Left ventricle myocardium inferior (tissue), 1 donor: Measurements from ENCODE around the gene PNLIPRP2. TPM values are rescaled to one million over a fixed set of nuclear protein-coding genes. Genes with fewer than 3 reads are reported as not detected.

Experiments
- DNase-seq: peaks from one replicate; pipeline ENCODE4 v3.0.0-alpha.2; 2020
- H3K27ac ChIP-seq: fragments of 200-600 bp; replicated peaks from 2 replicates; pipeline ENCODE4 v1.8.0; 2021
- H3K27me3 ChIP-seq: fragments of 200-600 bp; 2 replicates; pipeline ENCODE4 v1.8.0; 2021; ENCODE audit warnings: low read depth
- H3K36me3 ChIP-seq: fragments of 200-600 bp; 2 replicates; pipeline ENCODE4 v1.8.0; 2021
- H3K4me1 ChIP-seq: fragments of 200-600 bp; 2 replicates; pipeline ENCODE4 v1.8.0; 2021
- H3K4me3 ChIP-seq: fragments of 200-600 bp; 2 replicates; pipeline ENCODE4 v1.8.0; 2021; ENCODE audit warnings: mild to moderate bottlenecking, moderate library complexity
- H3K9me3 ChIP-seq: fragments of 200-600 bp; replicated peaks from 2 replicates; pipeline ENCODE4 v1.8.0; 2021
- CTCF ChIP-seq: fragments of 200-600 bp; IDR thresholded peaks from 2 replicates; pipeline ENCODE4 v1.8.0; 2021; ENCODE audit warnings: antibody characterized with exemption, mild to moderate bottlenecking, borderline replicate concordance
- intact Hi-C: fragments of 100-400 bp; cut with micrococcal nuclease; formaldehyde crosslinking; loops from one replicate; pipeline ENCODE4 v1.11.0; 2022
- total RNA-seq: library from RNA; stranded (reverse); fragmentation: NEBNext Ultra II Directional; extraction: Animal tissue kit (Norgen Biotek cat#: 25700); gene quantifications from one replicate; pipeline ENCODE4 v1.2.1, GENCODE V29; 2021
- donor health status: DM: no; HTN: yes; CAD: no; lungs with severe emphysema.

PNLIPRP2 gene
- total RNA-seq, 1 donor from 2014 or later: not detected

DNA sequence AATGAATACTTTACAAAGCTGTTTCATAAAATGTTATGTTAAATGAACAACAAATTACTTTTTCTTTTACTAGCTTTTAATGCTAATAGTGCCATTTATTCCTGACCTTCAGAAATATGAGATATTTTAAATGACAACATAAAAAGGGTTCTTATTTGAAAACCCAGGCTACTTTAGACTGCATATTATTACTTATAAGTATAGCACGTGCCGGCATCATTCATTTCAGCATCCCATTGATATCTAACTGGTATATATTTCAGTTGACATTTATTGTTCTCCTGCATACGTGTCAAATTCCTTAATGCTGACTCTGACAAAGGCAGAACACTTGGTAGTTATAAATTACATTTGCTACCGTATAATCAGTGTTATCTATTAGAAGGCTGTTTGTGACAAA is 35.3 kb downstream of the PNLIPRP2 start:
- H3K27me3 ChIP-seq: peaks cover 43% of the 10 kb centered on the region
- H3K9me3 ChIP-seq: peaks cover 3% of the 10 kb centered on the region
- H3K36me3 ChIP-seq: no peaks in the 10 kb centered on the region
- no peak for TF ChIP-seq CTCF
- H3K4me1 ChIP-seq: no peaks in the 10 kb centered on the region
- H3K4me3 ChIP-seq: no peak overlapping the region
- intact Hi-C loops: no loop called here
- H3K27ac ChIP-seq: no peak overlapping the region
- no peak for DNase-seq

DNA sequence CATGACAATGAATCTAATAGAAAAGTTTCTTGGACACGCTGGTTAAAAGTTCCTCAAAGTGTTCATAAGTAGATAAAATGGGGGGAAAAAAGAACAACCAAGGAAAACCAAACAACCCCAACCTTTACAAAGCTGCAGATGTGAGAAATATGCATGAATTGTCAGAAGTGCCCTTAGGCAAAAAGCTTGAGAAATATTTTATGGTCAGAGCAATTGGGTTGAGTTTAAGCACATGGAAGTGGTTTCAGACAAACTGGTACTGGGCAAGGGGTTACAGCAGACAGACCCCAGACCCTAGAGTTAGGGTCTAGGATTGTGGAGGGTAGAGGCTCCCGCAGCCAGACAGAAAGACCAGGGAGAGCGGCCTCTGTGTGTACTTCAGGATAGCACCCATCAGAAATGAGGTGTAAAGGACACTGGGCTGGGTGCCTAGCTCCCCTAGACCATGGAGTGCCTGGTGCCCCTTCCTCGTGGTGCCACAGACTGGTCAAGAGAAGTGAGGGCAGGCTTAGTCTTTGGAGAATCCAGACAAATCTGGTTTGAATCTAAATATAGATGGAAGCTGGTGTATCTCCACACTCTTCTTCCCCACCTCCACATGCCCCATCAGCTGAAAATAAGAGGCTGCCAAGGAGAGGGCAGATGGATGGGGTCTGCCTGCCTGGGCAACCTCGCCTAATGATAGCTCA is 37.3 kb downstream of the PNLIPRP2 start:
- Histone ChIP-seq H3K27me3 (peaks cover 51% of the 10 kb centered on the region), H3K27ac (no peak overlapping the region), H3K4me3 (no peak overlapping the region), H3K9me3 (no peaks in the 10 kb centered on the region), H3K36me3 (no peaks in the 10 kb centered on the region), H3K4me1 (no peaks in the 10 kb centered on the region)
- TF ChIP-seq CTCF: no peak
- no peak for DNase-seq
- intact Hi-C loops: no loop called here

DNA sequence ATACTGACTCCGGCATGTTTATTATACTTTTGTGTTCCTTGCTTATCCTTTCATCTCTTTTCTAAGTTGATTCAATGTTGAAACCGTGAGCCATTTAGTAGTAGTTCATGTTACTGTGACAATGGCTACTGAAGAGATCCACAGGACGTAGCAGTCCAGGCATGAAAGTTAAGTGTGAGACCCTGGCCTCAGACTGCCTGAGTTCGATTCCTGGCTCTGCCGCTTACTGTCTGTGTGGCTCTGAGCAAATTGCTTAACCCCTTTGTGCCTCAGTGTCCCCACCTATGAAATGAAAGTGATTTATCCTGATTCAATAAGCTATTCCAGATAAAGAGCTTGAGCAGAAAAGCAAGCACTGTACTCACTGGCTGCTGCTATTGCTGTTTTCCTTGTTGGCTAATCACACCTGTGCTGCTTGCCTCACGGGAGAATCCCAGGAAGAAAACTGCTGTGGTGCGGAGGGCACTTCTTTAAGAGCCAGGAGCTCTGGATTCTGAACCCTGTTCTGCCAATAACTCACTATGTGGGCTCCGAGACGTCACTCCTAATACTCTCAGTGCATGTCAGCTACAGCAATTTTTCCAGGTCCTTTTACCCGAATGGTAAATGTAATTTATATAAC is 38.4 kb downstream of the PNLIPRP2 start:
- DNase-seq: no peak
- no peak for TF ChIP-seq CTCF
- no peak overlapping the region for H3K27ac ChIP-seq
- intact Hi-C loops: no loop called here
- no peaks in the 10 kb centered on the region for H3K9me3 ChIP-seq
- no peak overlapping the region for H3K4me3 ChIP-seq
- no peaks in the 10 kb centered on the region for H3K36me3 ChIP-seq
- H3K4me1 ChIP-seq: no peaks in the 10 kb centered on the region
- H3K27me3 ChIP-seq: peaks cover 56% of the 10 kb centered on the region

- Histone ChIP-seq H3K27me3 (peaks cover 45% of the 10 kb centered on the region), H3K4me1 (no peaks in the 10 kb centered on the region), H3K9me3 (no peaks in the 10 kb centered on the region), H3K4me3 (no peak overlapping the region), H3K27ac (no peak overlapping the region), H3K36me3 (no peaks in the 10 kb centered on the region)
- DNase-seq: no peak
- no peak for TF ChIP-seq CTCF
- intact Hi-C loops: no loop called here
These were observed 40.1 kb downstream of the PNLIPRP2 start for GRCh38 chr10:116660860-116661259.

DNA sequence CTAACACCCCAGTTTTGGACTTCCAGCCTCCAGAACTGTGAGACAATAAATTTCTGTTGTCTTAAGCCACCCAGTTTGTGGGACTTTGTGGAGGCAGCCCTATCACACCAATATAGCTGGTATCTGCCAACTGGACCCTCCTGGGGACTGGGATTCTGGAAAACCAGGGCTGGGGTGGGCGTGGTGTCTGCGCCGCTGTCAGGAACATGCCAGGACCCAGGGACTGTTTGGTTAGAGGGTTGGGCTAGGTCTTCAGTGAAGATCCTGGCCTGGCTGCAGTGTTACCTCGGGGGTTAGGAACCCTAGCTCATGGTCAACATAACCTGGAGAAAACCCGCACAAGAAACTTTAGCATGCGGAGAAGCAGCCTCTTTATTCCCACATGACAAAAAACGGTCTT is 42.6 kb downstream of the PNLIPRP2 start:
- no peak for TF ChIP-seq CTCF
- H3K4me1 ChIP-seq: no peaks in the 10 kb centered on the region
- H3K9me3 ChIP-seq: peaks cover 4% of the 10 kb centered on the region
- intact Hi-C loops: no loop called here
- no peak overlapping the region for H3K27ac ChIP-seq
- no peak overlapping the region for H3K4me3 ChIP-seq
- no peak for DNase-seq
- H3K27me3 ChIP-seq: peaks cover 42% of the 10 kb centered on the region
- H3K36me3 ChIP-seq: no peaks in the 10 kb centered on the region
